Colonic mucosa (tissue), 4 donors: ENCODE measurements around the gene MORC4. TPM values are rescaled to one million over a fixed set of nuclear protein-coding genes. Genes with fewer than 3 reads are reported as not detected.

Source experiments
- DNase-seq: peaks from one replicate; pipeline ENCODE4 v3.0.0-alpha.2; 2020
- H3K27ac ChIP-seq: fragments of 200-600 bp; one replicate; pipeline ENCODE4 v1.8.0; 2021
- H3K27me3 ChIP-seq: fragments of 200-600 bp; one replicate; pipeline ENCODE4 v1.8.0; 2021
- H3K36me3 ChIP-seq: fragments of 200-600 bp; one replicate; pipeline ENCODE4 v1.8.0; 2021
- H3K4me1 ChIP-seq: fragments of 200-600 bp; one replicate; pipeline ENCODE4 v1.8.0; 2021; ENCODE audit warnings: mild to moderate bottlenecking
- H3K4me3 ChIP-seq: fragments of 200-600 bp; one replicate; pipeline ENCODE4 v1.8.0; 2021
- H3K9ac ChIP-seq, 2 donors: one replicate each; pipeline ENCODE4 v1.7.0; 2013; ENCODE audit warnings: control low read depth in 2 of 2, low read depth in 2 of 2, low read length in 2 of 2
- H3K9me3 ChIP-seq: fragments of 200-600 bp; one replicate; pipeline ENCODE4 v1.8.0; 2021
- intact Hi-C: fragments of 100-400 bp; cut with DNase I; formaldehyde crosslinking; loops from one replicate; pipeline ENCODE4 v1.14.1; 2022
- total RNA-seq, 2 donors: library from RNA; stranded (reverse); fragmentation: NEBNext Ultra II Directional in 1 of 2; extraction: Animal tissue kit (Norgen Biotek cat#: 25700) in 1 of 2; gene quantifications; one replicate each; pipeline ENCODE4 v1.2.1, GENCODE V29; 2021
- TF ChIP-seq, protein P1 (sequence below): fragments of 200-600 bp; IDR thresholded peaks from one replicate; pipeline ENCODE4 v1.8.0; 2022; ENCODE audit warnings: antibody characterized with exemption, mild to moderate bottlenecking
- donor health status: healthy.
- donor health status: DM: no; HTN: no; CAD: no.
- donor health status: DM: no; HTN: no; CAD: no.

Gene MORC4
- 10 to 100 TPM; 11.2 to 11.3 TPM for total RNA-seq

DNA sequence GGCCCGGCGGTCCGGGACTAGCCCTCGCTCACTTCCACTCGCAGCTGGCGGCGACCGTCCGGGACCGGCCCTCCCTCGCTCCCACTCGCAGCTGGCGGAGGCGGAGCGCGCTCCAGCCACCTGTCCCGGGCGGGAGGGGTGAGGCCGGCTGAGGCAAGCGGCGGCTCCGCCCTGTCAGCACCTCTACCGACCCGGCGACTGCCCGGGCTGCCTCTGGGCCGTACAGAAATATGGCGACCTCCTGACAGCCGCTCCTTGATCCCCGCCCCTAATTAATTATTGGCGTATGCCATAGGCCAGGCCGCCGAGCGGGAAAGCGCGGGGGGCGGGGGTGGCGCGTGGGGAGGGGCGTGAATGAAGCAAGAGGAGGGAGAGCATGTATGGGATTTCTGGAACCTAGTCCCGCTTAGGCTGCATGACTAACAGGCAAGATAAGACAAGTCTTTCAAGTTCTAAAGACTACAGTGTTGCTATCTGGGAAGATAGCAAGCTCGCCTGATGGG is at the start of gene MORC4:
MORC4 (minus strand) TSS at position 200 of the 503 bp plus-strand sequence. CDS start 243 bp downstream, outside the sequence.
- no peak within 1 kb of the TSS for H3K27ac ChIP-seq
- H3K9ac ChIP-seq, result peak within 1 kb of the TSS; percentile 49 to 54
- H3K4me1 ChIP-seq, result no peaks in the 10 kb centered on the region
- DNase-seq, result peak; percentile 79
- H3K27me3 ChIP-seq, result no peaks in the 10 kb centered on the region
- H3K9me3 ChIP-seq, result no peaks in the 10 kb centered on the region
- TF ChIP-seq, protein P1, sequence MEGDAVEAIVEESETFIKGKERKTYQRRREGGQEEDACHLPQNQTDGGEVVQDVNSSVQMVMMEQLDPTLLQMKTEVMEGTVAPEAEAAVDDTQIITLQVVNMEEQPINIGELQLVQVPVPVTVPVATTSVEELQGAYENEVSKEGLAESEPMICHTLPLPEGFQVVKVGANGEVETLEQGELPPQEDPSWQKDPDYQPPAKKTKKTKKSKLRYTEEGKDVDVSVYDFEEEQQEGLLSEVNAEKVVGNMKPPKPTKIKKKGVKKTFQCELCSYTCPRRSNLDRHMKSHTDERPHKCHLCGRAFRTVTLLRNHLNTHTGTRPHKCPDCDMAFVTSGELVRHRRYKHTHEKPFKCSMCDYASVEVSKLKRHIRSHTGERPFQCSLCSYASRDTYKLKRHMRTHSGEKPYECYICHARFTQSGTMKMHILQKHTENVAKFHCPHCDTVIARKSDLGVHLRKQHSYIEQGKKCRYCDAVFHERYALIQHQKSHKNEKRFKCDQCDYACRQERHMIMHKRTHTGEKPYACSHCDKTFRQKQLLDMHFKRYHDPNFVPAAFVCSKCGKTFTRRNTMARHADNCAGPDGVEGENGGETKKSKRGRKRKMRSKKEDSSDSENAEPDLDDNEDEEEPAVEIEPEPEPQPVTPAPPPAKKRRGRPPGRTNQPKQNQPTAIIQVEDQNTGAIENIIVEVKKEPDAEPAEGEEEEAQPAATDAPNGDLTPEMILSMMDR, result no peak
- H3K36me3 ChIP-seq, result no peaks in the 10 kb centered on the region
- intact Hi-C loops, result no loop called here
- H3K4me3 ChIP-seq, result peak within 1 kb of the TSS; percentile 42

DNA sequence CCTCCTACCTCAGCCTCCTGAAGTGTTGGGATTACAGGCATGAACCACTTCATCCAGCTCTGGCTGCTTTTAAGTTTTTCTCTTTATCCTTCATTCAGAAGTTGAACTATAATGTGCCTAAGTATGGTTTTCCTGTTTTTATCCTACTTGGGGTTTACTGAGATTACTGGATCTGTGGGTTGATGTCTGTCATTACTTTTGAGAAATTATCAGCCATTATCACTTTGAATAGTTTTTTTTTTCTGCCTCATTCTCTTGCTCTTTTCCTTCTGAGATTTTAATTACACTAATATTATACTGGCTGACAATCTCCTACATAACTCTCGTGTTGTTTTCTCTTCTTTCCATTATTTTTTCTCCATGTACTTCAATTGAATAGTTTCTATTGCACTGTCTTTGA is 47.6 kb upstream of the MORC4 start:
- TF ChIP-seq, protein P1, result no peak

DNA sequence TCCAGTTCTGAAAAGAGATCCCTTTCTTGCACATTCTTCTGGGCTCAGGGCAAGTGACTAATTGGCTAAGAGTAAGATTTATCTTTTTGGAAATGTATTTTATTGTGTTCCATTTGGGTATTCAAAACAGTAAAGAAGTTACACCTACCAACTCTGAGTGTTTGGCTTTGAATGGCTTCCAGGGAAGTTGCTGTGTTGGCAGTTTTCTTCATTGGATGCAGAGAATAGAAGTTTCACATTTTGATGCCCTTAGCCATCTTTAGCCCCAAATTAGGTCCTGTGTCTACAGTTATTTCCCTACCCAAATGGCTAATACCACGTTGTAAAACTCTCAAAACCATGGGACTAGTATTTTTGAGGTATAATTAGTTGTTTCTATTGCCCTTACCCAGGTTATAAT is 29.7 kb upstream of the MORC4 start:
- Histone ChIP-seq H3K27me3 (no peaks in the 10 kb centered on the region), H3K36me3 (no peaks in the 10 kb centered on the region), H3K27ac (no peak overlapping the region), H3K4me3 (no peak overlapping the region), H3K9ac (no peak overlapping the region), H3K9me3 (no peaks in the 10 kb centered on the region), H3K4me1 (no peaks in the 10 kb centered on the region)
- TF ChIP-seq, protein P1, result no peak
- DNase-seq, result no peak
- intact Hi-C loops, result no loop called here

More for the DNA sequence above, 47.6 kb upstream of the MORC4 start:
- intact Hi-C loops, result no loop called here
- Histone ChIP-seq H3K9me3 (no peaks in the 10 kb centered on the region), H3K4me3 (no peak overlapping the region), H3K36me3 (no peaks in the 10 kb centered on the region), H3K9ac (no peak overlapping the region), H3K27ac (no peak overlapping the region), H3K4me1 (no peaks in the 10 kb centered on the region), H3K27me3 (no peaks in the 10 kb centered on the region)
- no peak for DNase-seq

DNA sequence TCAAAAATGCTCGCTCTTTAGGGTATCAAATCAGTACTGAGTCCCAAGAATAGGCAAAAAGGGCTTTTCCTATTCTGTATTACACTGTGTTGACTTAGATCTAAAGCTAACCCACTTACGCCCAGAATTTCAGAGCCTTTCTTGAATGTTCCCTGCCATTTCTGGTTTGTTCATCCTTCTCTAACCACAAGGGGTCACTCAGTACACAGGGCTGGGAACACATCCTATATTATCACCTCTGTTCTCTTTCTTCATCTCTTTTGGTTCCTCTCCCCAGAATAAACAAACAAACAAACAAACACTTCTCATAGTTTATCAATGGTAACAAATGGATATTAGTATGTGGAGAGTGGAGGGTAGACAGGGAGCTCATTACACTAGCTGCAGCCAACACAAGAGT is 25.5 kb upstream of the MORC4 start:
- no peak overlapping the region for H3K4me3 ChIP-seq
- TF ChIP-seq, protein P1, result peak; percentile 34
- no peaks in the 10 kb centered on the region for H3K36me3 ChIP-seq
- no peak overlapping the region for H3K27ac ChIP-seq
- H3K27me3 ChIP-seq, result no peaks in the 10 kb centered on the region
- H3K4me1 ChIP-seq, result no peaks in the 10 kb centered on the region
- intact Hi-C loops, result no loop called here
- no peak for DNase-seq
- no peaks in the 10 kb centered on the region for H3K9me3 ChIP-seq
- H3K9ac ChIP-seq, result no peak overlapping the region

DNA sequence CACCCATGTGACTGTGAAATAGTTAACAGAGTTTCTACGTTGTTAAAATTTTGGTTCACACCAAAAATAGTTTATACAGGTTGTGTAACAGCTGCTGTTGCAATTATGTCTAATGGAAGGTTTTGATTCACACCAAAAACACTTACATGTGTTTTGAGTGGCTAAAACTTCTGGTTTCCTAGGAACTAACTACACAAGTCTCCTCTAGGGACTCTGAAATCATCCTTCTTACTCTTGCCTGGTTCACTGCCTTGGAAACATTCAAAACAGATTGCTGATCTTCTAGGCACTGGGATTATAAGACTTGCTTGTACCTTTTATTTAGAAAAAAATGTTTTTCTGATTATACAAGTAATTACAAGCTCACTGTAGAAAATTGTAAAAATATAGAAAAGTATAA is 14.9 kb upstream of the MORC4 start:
- H3K9ac ChIP-seq, result no peak overlapping the region
- H3K9me3 ChIP-seq, result no peaks in the 10 kb centered on the region
- no peaks in the 10 kb centered on the region for H3K36me3 ChIP-seq
- no peak for DNase-seq
- TF ChIP-seq, protein P1, result no peak
- H3K27me3 ChIP-seq, result no peaks in the 10 kb centered on the region
- intact Hi-C loops, result no loop called here
- no peak overlapping the region for H3K27ac ChIP-seq
- H3K4me1 ChIP-seq, result no peaks in the 10 kb centered on the region
- H3K4me3 ChIP-seq, result no peak overlapping the region
